ENCODE results near the gene USF3.

DNA sequence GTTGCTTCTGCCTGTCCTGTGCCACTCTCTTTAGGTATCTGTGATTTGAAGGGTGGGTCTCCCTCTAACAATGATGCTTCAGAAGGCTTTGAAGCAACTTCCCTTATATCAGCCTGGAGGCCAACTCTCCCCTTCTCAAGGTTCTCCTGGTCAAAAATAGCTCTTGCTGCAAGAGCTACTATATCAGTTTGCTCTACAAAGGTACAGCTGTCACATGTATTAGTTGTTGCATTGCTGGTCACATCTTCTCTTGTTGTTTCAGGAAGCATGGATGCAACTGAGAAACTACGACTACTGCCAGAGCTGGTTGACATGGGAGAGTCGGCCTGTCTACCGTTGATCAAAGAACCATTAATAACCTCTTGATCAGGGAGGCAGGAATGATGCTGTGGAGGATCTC lies 38.3 kb downstream of the USF3 start:
- TF ChIP-seq EZH2 (IDR thresholded peaks at IDR 0.05; ENCODE audit: borderline replicate concordance, insufficient read depth, low read length, poor library complexity, severe bottlenecking) (no peak), POLR2AphosphoS5 (IDR thresholded peaks at IDR 0.05) (no peak), MXI1 (conservative IDR thresholded peaks at IDR 0.05; ENCODE audit: poor library complexity, severe bottlenecking) (no peak), SMC3 (conservative IDR thresholded peaks at IDR 0.05; ENCODE audit: poor library complexity) (no peak), TAF1 (IDR thresholded peaks at IDR 0.05; ENCODE audit: low read depth) (no peak)
- TF ChIP-seq, protein P1, sequence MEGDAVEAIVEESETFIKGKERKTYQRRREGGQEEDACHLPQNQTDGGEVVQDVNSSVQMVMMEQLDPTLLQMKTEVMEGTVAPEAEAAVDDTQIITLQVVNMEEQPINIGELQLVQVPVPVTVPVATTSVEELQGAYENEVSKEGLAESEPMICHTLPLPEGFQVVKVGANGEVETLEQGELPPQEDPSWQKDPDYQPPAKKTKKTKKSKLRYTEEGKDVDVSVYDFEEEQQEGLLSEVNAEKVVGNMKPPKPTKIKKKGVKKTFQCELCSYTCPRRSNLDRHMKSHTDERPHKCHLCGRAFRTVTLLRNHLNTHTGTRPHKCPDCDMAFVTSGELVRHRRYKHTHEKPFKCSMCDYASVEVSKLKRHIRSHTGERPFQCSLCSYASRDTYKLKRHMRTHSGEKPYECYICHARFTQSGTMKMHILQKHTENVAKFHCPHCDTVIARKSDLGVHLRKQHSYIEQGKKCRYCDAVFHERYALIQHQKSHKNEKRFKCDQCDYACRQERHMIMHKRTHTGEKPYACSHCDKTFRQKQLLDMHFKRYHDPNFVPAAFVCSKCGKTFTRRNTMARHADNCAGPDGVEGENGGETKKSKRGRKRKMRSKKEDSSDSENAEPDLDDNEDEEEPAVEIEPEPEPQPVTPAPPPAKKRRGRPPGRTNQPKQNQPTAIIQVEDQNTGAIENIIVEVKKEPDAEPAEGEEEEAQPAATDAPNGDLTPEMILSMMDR (IDR thresholded peaks at IDR 0.05; ENCODE audit: poor library complexity, severe bottlenecking): no peak
- TF ChIP-seq, protein P2, sequence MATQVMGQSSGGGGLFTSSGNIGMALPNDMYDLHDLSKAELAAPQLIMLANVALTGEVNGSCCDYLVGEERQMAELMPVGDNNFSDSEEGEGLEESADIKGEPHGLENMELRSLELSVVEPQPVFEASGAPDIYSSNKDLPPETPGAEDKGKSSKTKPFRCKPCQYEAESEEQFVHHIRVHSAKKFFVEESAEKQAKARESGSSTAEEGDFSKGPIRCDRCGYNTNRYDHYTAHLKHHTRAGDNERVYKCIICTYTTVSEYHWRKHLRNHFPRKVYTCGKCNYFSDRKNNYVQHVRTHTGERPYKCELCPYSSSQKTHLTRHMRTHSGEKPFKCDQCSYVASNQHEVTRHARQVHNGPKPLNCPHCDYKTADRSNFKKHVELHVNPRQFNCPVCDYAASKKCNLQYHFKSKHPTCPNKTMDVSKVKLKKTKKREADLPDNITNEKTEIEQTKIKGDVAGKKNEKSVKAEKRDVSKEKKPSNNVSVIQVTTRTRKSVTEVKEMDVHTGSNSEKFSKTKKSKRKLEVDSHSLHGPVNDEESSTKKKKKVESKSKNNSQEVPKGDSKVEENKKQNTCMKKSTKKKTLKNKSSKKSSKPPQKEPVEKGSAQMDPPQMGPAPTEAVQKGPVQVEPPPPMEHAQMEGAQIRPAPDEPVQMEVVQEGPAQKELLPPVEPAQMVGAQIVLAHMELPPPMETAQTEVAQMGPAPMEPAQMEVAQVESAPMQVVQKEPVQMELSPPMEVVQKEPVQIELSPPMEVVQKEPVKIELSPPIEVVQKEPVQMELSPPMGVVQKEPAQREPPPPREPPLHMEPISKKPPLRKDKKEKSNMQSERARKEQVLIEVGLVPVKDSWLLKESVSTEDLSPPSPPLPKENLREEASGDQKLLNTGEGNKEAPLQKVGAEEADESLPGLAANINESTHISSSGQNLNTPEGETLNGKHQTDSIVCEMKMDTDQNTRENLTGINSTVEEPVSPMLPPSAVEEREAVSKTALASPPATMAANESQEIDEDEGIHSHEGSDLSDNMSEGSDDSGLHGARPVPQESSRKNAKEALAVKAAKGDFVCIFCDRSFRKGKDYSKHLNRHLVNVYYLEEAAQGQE (IDR thresholded peaks at IDR 0.05; ENCODE audit: borderline replicate concordance): no peak

Data from neural cell (in vitro differentiated cells).